Measurements from ENCODE around the gene FZD2. TPM values are rescaled to one million over a fixed set of nuclear protein-coding genes. Genes with fewer than 3 reads are reported as not detected.

Gene FZD2
- total and polyA plus RNA-seq, 12 donors = 0.18 to 9.1 (median 2.9) TPM

DNA sequence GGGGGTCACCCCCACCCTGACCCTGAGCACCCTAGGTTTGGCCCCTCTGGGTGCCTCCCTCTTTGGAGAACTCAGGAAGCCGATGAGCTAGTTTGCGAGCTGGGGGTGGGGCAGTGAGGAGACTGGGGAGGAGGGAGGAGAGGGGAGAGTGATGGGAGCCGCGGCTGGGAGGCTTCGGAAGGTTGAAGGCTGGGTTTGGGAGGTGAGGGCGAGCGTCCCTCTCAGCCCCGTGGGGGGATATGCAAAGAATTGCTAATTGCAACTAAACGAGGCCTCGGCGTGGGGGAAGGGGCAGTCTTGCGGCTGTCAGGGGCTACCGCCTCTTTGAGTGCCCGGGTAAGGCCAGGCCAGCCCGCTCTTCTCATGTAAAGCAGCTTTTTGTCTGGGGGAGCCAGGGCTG is 17.6 kb upstream of the FZD2 start:
- H3K9me3 ChIP-seq (replicated peaks in 1 of 3) = no peaks in the 10 kb centered on the region
- intact Hi-C loops (cut with DNase I) = loop anchor here in 1 of 2 donors (5.0 kb wide), 1 partner anchor 93 kb away; no protein-coding TSS in a partner anchor
- H3K27ac ChIP-seq = no peak overlapping the region
- WGBS, 4 donors = 54 to 61% (median 58%) methylated on average over 11 to 15 of the region's 15 CpGs
- H3K4me3 ChIP-seq = no peak overlapping the region
- DNase-seq = no peak
- peaks cover 0 to 5% of the 10 kb centered on the region in 2 donors for H3K4me1 ChIP-seq (replicated peaks in 1 of 2)
- no peaks in the 10 kb centered on the region for H3K36me3 ChIP-seq (replicated peaks in 1 of 2)
- H3K27me3 ChIP-seq = peaks cover 8% of the 10 kb centered on the region
- TF ChIP-seq, protein P1, sequence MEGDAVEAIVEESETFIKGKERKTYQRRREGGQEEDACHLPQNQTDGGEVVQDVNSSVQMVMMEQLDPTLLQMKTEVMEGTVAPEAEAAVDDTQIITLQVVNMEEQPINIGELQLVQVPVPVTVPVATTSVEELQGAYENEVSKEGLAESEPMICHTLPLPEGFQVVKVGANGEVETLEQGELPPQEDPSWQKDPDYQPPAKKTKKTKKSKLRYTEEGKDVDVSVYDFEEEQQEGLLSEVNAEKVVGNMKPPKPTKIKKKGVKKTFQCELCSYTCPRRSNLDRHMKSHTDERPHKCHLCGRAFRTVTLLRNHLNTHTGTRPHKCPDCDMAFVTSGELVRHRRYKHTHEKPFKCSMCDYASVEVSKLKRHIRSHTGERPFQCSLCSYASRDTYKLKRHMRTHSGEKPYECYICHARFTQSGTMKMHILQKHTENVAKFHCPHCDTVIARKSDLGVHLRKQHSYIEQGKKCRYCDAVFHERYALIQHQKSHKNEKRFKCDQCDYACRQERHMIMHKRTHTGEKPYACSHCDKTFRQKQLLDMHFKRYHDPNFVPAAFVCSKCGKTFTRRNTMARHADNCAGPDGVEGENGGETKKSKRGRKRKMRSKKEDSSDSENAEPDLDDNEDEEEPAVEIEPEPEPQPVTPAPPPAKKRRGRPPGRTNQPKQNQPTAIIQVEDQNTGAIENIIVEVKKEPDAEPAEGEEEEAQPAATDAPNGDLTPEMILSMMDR (IDR thresholded peaks at IDR 0.05) = no peak
- TF ChIP-seq POLR2A (IDR thresholded peaks at IDR 0.05) = no peak

DNA sequence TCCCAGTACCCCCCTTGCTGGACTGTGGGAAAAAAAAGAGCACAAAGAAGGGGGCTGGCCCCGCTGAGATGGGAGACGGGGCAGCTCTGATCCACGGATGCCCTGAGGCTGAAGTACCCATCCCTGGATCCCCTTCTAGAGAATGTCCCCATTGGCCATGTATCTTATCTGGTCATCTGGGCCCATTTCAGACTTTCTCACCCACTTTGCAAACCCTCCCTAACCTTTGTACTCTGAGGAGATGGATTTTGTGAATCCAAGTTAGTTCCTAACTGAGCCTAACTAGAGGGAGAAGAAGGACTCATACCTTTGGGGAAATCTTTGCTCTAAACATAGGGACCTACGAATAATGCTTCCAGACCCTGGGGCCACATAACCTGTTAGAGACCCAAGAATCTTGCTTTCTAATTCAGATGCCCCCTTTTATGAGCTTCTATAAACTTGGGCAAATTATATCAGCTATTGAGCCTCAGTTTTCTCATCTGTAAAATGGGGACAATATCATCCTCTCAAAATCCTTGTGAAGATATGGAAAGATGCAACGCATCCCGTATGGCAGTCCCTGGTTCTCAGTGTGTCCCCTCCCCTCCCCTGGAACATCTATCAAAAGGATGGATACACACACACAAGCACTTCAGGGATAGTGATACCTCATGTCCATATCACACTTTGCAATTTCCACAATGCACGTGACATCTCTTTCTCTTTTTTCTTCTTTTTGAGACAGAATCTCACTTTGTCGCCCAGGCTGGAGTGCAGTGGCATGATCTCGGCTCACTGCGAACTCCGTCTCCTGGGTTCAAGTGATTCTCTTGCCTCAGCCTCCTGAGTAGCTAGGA is 16.8 kb upstream of the FZD2 start:
- H3K4me3 ChIP-seq = no peak overlapping the region
- H3K27me3 ChIP-seq = peaks cover 8% of the 10 kb centered on the region
- intact Hi-C loops (cut with DNase I) = loop anchor here in 1 of 2 donors (5.0 kb wide), 1 partner anchor 92 kb away; no protein-coding TSS in a partner anchor
- WGBS, 4 donors = 77 to 91% (median 81%) methylated on average over 11 of the region's 11 CpGs
- H3K36me3 ChIP-seq (replicated peaks in 1 of 2) = no peaks in the 10 kb centered on the region
- peaks cover 0 to 4% of the 10 kb centered on the region in 2 donors for H3K4me1 ChIP-seq (replicated peaks in 1 of 2)
- H3K27ac ChIP-seq = no peak overlapping the region
- H3K9me3 ChIP-seq (replicated peaks in 1 of 3) = no peaks in the 10 kb centered on the region
- TF ChIP-seq, protein P1 (IDR thresholded peaks at IDR 0.05) = no peak
- TF ChIP-seq POLR2A (IDR thresholded peaks at IDR 0.05) = no peak
- DNase-seq = no peak

DNA sequence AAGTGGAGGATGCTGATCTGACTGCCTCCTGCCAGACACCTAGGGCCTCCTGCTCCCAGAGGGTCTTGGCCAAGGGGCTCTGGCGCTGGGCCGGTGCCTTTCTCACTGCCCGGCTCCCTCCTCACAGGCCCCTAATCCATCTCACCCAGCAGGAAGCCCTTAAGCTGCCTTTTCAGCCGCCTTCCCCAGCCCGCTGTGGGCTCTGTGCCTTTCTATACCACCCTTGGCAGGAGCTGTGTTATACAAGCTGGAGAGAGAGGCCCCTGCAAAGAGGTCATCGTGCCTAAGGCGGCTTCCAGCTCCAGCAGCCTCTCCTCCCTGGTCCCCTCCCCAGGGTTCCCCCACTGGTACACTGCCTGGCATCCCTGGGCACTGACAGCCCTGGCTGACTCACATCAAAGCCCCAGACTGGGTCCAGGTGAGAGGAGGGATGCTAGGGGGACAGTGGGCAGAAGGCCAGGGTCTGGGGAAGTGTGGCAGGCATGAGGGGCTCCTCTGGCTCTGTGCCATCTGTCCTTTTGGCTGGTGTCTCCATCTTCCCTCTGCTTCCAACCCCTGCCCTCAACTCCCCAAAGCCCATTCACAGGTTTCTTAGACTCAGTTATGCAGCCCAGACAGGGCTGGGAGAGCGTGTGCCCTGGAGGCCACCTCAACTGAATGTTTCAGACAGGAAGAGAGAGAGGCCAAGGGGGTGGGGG is 15.3 kb upstream of the FZD2 start:
- Histone ChIP-seq H3K9me3 (replicated peaks in 1 of 3) (no peaks in the 10 kb centered on the region), H3K4me3 (no peak overlapping the region), H3K36me3 (replicated peaks in 1 of 2) (no peaks in the 10 kb centered on the region), H3K4me1 (replicated peaks in 1 of 2) (no peaks in the 10 kb centered on the region), H3K27me3 (peaks cover 8% of the 10 kb centered on the region), H3K27ac (no peak overlapping the region)
- WGBS, 4 donors = 44 to 69% (median 57%) methylated on average over 3 to 8 of the region's 8 CpGs
- DNase-seq = no peak
- intact Hi-C loops (cut with DNase I) = loop anchor here in 1 of 2 donors (5.0 kb wide), 1 partner anchor 90 kb away; no protein-coding TSS in a partner anchor
- no peak for TF ChIP-seq POLR2A (IDR thresholded peaks at IDR 0.05)

DNA sequence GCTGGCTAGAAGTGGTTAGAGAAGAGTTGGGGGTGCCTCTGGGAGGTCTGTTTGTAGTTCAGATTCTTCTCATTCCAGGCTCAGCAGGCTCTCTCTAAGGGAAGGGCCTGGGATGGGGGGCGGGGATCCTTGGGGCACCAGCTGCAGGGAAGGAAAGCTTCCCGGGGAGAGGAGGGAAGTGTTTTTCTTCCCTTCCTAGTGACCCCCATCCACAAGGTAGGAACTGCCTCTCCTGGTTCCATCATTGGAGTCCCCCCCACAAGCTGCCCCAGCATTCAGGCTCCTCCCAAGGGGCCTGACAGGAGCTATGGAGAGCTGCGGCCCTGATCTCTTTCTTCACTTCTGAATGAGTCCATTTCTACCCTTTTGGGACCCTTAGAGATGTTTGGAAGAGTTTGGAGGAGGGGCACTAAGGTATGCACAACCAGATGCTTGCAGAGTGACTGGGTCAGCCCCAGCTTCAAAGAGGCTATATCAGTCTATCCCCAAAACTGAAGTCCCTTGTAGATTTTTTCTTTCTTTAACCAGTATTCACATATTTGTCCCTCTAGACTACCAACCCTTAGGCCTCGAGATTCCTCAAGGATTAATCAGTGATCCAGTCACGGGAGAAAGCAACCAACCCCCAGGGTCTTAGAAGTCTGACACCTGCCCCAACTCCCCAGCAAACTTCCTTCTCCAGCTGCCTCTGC is 13.9 kb upstream of the FZD2 start:
- peak overlapping the region in 1 of 5 donors; percentile 40 for H3K27ac ChIP-seq
- intact Hi-C loops (cut with DNase I) = loop anchor here in 1 of 2 donors (5.0 kb wide), 1 partner anchor 89 kb away; no protein-coding TSS in a partner anchor
- WGBS, 4 donors = 34 to 61% (median 55%) methylated on average over 4 to 5 of the region's 5 CpGs
- H3K4me3 ChIP-seq = no peak overlapping the region
- H3K9me3 ChIP-seq (replicated peaks in 1 of 3) = no peaks in the 10 kb centered on the region
- no peaks in the 10 kb centered on the region for H3K36me3 ChIP-seq (replicated peaks in 1 of 2)
- H3K27me3 ChIP-seq = peaks cover 8% of the 10 kb centered on the region
- no peak for TF ChIP-seq POLR2A (IDR thresholded peaks at IDR 0.05)
- TF ChIP-seq, protein P1 (IDR thresholded peaks at IDR 0.05) = no peak
- H3K4me1 ChIP-seq (replicated peaks in 1 of 2) = no peaks in the 10 kb centered on the region
- DNase-seq = no peak
